H9 (cell line): ENCODE results near the gene OR5AL1. TPM values are rescaled to one million over a fixed set of nuclear protein-coding genes. Genes with fewer than 3 reads are reported as not detected.

Experiments used
- DNase-seq: peaks from one replicate; pipeline ENCODE4 v3.0.0-alpha.2; 2017
- H2AFZ ChIP-seq: one replicate; pipeline ENCODE4 v1.6.1; 2013; ENCODE audit warnings: mild to moderate bottlenecking, low read length, control low read depth, moderate library complexity
- H2AK5ac ChIP-seq: 2 replicates; pipeline ENCODE4 v1.6.1; 2013; ENCODE audit warnings: low read length, control low read depth, mixed read lengths; ENCODE audit not compliant: insufficient read length
- H2BK120ac ChIP-seq: one replicate; pipeline ENCODE4 v1.6.1; 2013; ENCODE audit warnings: low read depth, mild to moderate bottlenecking, low read length, control low read depth, inconsistent platforms; ENCODE audit not compliant: poor library complexity, severe bottlenecking
- H2BK12ac ChIP-seq: 2 replicates; pipeline ENCODE4 v1.6.1; 2013; ENCODE audit warnings: low read length, control low read depth, mixed read lengths, low read depth; ENCODE audit not compliant: insufficient read length
- H2BK15ac ChIP-seq: 2 replicates; pipeline ENCODE4 v1.6.1; 2013; ENCODE audit warnings: low read depth, low read length, control low read depth
- H2BK20ac ChIP-seq: one replicate; pipeline ENCODE4 v1.6.1; 2013; ENCODE audit warnings: low read depth, mild to moderate bottlenecking, low read length, control low read depth, inconsistent platforms; ENCODE audit not compliant: poor library complexity, severe bottlenecking
- H2BK5ac ChIP-seq: 2 replicates; pipeline ENCODE4 v1.6.1; 2013; ENCODE audit warnings: low read length, control low read depth, mixed read lengths; ENCODE audit not compliant: insufficient read length
- H3K14ac ChIP-seq: 2 replicates; pipeline ENCODE4 v1.6.1; 2013; ENCODE audit warnings: low read length, control low read depth; ENCODE audit not compliant: insufficient read depth
- H3K18ac ChIP-seq: 2 replicates; pipeline ENCODE4 v1.6.1; 2013; ENCODE audit warnings: low read depth, mild to moderate bottlenecking, mixed read lengths, low read length, control low read depth; ENCODE audit not compliant: insufficient read length
- H3K23ac ChIP-seq: 2 replicates; pipeline ENCODE4 v1.6.1; 2013; ENCODE audit warnings: low read length, control low read depth, mixed read lengths, low read depth; ENCODE audit not compliant: insufficient read length
- H3K23me2 ChIP-seq: 2 replicates; pipeline ENCODE4 v1.6.1; 2013; ENCODE audit warnings: low read depth, mild to moderate bottlenecking, mixed read lengths, low read length, control low read depth; ENCODE audit not compliant: insufficient read length, poor library complexity, severe bottlenecking
- H3K27ac ChIP-seq: 2 replicates; pipeline ENCODE4 v1.5.1; 2013; ENCODE audit warnings: low read length, control low read depth, mixed read lengths, low read depth; ENCODE audit not compliant: insufficient read length
- H3K27me3 ChIP-seq: 2 replicates; pipeline ENCODE4 v1.6.1; 2013; ENCODE audit warnings: low read length, control low read depth, inconsistent platforms; ENCODE audit not compliant: insufficient read depth
- H3K4ac ChIP-seq: 2 replicates; pipeline ENCODE4 v1.6.1; 2013; ENCODE audit warnings: low read depth, mild to moderate bottlenecking, control low read depth, inconsistent platforms, low read length, moderate library complexity
- H3K4me1 ChIP-seq: 2 replicates; pipeline ENCODE4 v1.6.1; 2013; ENCODE audit warnings: low read length, control low read depth, inconsistent platforms; ENCODE audit not compliant: insufficient read depth
- H3K4me2 ChIP-seq: 2 replicates; pipeline ENCODE4 v1.6.1; 2013; ENCODE audit warnings: low read length, control low read depth, mixed read lengths; ENCODE audit not compliant: insufficient read length, insufficient read depth
- H3K56ac ChIP-seq: 2 replicates; pipeline ENCODE4 v1.6.1; 2013; ENCODE audit warnings: low read depth, mild to moderate bottlenecking, mixed read lengths, low read length, control low read depth; ENCODE audit not compliant: insufficient read length
- H3K79me1 ChIP-seq: 2 replicates; pipeline ENCODE4 v1.6.1; 2013; ENCODE audit warnings: low read depth, mild to moderate bottlenecking, moderate library complexity, low read length, control low read depth, inconsistent platforms; ENCODE audit not compliant: insufficient read depth, poor library complexity, severe bottlenecking
- H3K79me2 ChIP-seq: 2 replicates; pipeline ENCODE4 v1.6.1; 2013; ENCODE audit warnings: low read length, control low read depth, inconsistent platforms; ENCODE audit not compliant: insufficient read depth
- H3K9ac ChIP-seq: 2 replicates; pipeline ENCODE4 v1.6.1; 2013; ENCODE audit warnings: low read length, control low read depth, mixed read lengths; ENCODE audit not compliant: insufficient read length; ENCODE audit errors: extremely low read depth
- H3K9me3 ChIP-seq: one replicate; pipeline ENCODE4 v1.6.1; 2013; ENCODE audit warnings: low read depth, low read length, inconsistent platforms; ENCODE audit not compliant: control insufficient read depth
- H3T11ph ChIP-seq: one replicate; pipeline ENCODE4 v1.6.1; 2013; ENCODE audit warnings: mild to moderate bottlenecking, low read length, control low read depth, inconsistent platforms
- H4K20me1 ChIP-seq: one replicate; pipeline ENCODE4 v1.6.1; 2013; ENCODE audit not compliant: control insufficient read depth, insufficient read length, insufficient read depth
- H4K5ac ChIP-seq: 2 replicates; pipeline ENCODE4 v1.6.1; 2013; ENCODE audit warnings: low read depth, mild to moderate bottlenecking, mixed read lengths, low read length, control low read depth; ENCODE audit not compliant: insufficient read length
- H4K8ac ChIP-seq: replicated peaks from 2 replicates; pipeline ENCODE4 v1.6.1; 2013; ENCODE audit warnings: low read length, control low read depth, mixed read lengths, low read depth; ENCODE audit not compliant: insufficient read length
- H4K91ac ChIP-seq: 2 replicates; pipeline ENCODE4 v1.6.1; 2013; ENCODE audit warnings: low read depth, mild to moderate bottlenecking, moderate library complexity, mixed read lengths, low read length, control low read depth; ENCODE audit not compliant: insufficient read length
- H3K27ac Mint-ChIP-seq, 3 experiments: 2 replicates in 2 of 3; 3 replicates in 1 of 3; pipeline ENCODE4 v1.8.0; 2020 to 2021; ENCODE audit warnings: mixed read lengths in 3 of 3, mild to moderate bottlenecking in 1 of 3, moderate library complexity in 1 of 3
- H3K27me3 Mint-ChIP-seq: 2 replicates; pipeline ENCODE4 v1.8.0; 2021; ENCODE audit warnings: low read depth, mild to moderate bottlenecking, moderate library complexity, mixed read lengths
- H3K36me3 Mint-ChIP-seq, 3 experiments: 2 replicates in 2 of 3; 3 replicates in 1 of 3; pipeline ENCODE4 v1.8.0; 2020 to 2021; ENCODE audit warnings: low read depth in 3 of 3, mixed read lengths in 3 of 3; ENCODE audit not compliant: insufficient read depth in 1 of 3
- H3K4me1 Mint-ChIP-seq, 2 experiments: 2 replicates each; pipeline ENCODE4 v1.8.0; 2020; ENCODE audit warnings: mixed read lengths in 2 of 2
- H3K4me3 Mint-ChIP-seq, 2 experiments: 2 replicates in 1 of 2; 3 replicates in 1 of 2; pipeline ENCODE4 v1.8.0; 2020 to 2021; ENCODE audit warnings: mild to moderate bottlenecking in 2 of 2, mixed read lengths in 2 of 2, moderate library complexity in 1 of 2
- H3K9me3 Mint-ChIP-seq, 2 experiments: 2 replicates in 1 of 2; 3 replicates in 1 of 2; pipeline ENCODE4 v1.8.0; 2020; ENCODE audit warnings: mild to moderate bottlenecking in 2 of 2, mixed read lengths in 2 of 2, moderate library complexity in 1 of 2
- WGBS: extraction: QIAGEN DNeasy Blood & Tissue Kit; methylation state at CpG from one replicate; pipeline ENCODE4 v1.1.7; 2013; ENCODE audit warnings: missing lambda C conversion rate, low lambda C conversion rate, mixed read lengths; ENCODE audit not compliant: insufficient read length; ENCODE audit errors: extremely low coverage; 5-methylcytosine and 5-hydroxymethylcytosine counted together
- total RNA-seq: library from RNA; stranded (reverse); gene quantifications from 2 replicates; pipeline ENCODE4 v1.2.1, GENCODE V29; 2021
- TF ChIP-seq, protein P1 (sequence below): fragments of 200-600 bp; sonication (generic); conservative IDR thresholded peaks from 3 replicates; pipeline ENCODE4 v1.8.0; 2021; ENCODE audit warnings: antibody characterized with exemption, mild to moderate bottlenecking

Gene OR5AL1
- total RNA-seq, 1 experiment from 2014 or later: not detected

DNA sequence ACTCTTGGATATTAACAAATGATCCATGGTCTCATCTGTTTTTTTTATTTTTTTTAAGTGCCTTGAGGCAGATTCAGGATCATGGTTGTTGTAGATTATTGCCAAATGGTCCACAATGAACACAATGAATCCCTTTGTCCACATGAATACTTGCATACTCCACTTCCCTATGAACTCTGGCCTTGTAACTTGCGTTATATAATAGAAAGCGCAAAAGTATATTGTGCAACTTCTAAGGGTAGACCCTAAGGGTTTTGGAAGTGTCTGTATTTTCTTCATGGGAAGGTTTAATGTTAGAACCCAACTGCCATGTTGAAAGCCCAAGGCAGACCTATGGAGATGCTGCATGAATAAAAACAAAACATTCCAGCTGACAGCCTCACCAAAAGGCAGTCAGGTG, 8.1 kb upstream of the OR5AL1 start:
- no peak overlapping the region for H3K56ac ChIP-seq
- no peak overlapping the region for H4K5ac ChIP-seq
- TF ChIP-seq, protein P1, sequence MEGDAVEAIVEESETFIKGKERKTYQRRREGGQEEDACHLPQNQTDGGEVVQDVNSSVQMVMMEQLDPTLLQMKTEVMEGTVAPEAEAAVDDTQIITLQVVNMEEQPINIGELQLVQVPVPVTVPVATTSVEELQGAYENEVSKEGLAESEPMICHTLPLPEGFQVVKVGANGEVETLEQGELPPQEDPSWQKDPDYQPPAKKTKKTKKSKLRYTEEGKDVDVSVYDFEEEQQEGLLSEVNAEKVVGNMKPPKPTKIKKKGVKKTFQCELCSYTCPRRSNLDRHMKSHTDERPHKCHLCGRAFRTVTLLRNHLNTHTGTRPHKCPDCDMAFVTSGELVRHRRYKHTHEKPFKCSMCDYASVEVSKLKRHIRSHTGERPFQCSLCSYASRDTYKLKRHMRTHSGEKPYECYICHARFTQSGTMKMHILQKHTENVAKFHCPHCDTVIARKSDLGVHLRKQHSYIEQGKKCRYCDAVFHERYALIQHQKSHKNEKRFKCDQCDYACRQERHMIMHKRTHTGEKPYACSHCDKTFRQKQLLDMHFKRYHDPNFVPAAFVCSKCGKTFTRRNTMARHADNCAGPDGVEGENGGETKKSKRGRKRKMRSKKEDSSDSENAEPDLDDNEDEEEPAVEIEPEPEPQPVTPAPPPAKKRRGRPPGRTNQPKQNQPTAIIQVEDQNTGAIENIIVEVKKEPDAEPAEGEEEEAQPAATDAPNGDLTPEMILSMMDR: no peak
- no peak overlapping the region for H3K9ac ChIP-seq
- no peaks in the 10 kb centered on the region for H3K79me1 ChIP-seq
- H3K27ac Mint-ChIP-seq: no peak overlapping the region
- no peak overlapping the region for H3K14ac ChIP-seq
- no peak overlapping the region for H3T11ph ChIP-seq
- no peaks in the 10 kb centered on the region; the same call in 1 of the 2 replicates for H3K27me3 Mint-ChIP-seq
- no peak overlapping the region for H3K4me3 Mint-ChIP-seq
- no peak overlapping the region for H4K8ac ChIP-seq
- no peaks in the 10 kb centered on the region for H3K79me2 ChIP-seq
- no CpG with 5 or more reads among the region's 2 CpGs for WGBS
- H2BK15ac ChIP-seq: no peak overlapping the region
- no peaks in the 10 kb centered on the region for H3K23me2 ChIP-seq
- no peak overlapping the region for H2AFZ ChIP-seq
- no peak overlapping the region for H2BK5ac ChIP-seq
- no peaks in the 10 kb centered on the region for H3K27me3 ChIP-seq
- no peak overlapping the region for H2BK12ac ChIP-seq
- H2BK120ac ChIP-seq: no peak overlapping the region
- no peak for DNase-seq
- no peak overlapping the region for H2BK20ac ChIP-seq
- no peaks in the 10 kb centered on the region for H4K20me1 ChIP-seq
- H3K27ac ChIP-seq: no peak overlapping the region
- no peak overlapping the region for H2AK5ac ChIP-seq
- no peak overlapping the region for H3K4ac ChIP-seq
- no peaks in the 10 kb centered on the region for H3K4me1 Mint-ChIP-seq
- H4K91ac ChIP-seq: no peak overlapping the region
- H3K36me3 Mint-ChIP-seq: peaks cover 0 to 2% (median 0%) of the 10 kb centered on the region in 3 experiments; a peak in 2 of 7 replicates
- no peak overlapping the region for H3K23ac ChIP-seq
- H3K4me2 ChIP-seq: no peak overlapping the region
- peaks cover 13% of the 10 kb centered on the region for H3K9me3 ChIP-seq
- H3K18ac ChIP-seq: no peak overlapping the region
- H3K4me1 ChIP-seq: no peaks in the 10 kb centered on the region
- H3K9me3 Mint-ChIP-seq: peaks cover 0 to 41% of the 10 kb centered on the region in 2 experiments; a peak in 4 of 5 replicates
